ENCODE data around the gene MAP1LC3B2. TPM values are rescaled to one million over a fixed set of nuclear protein-coding genes. Genes with fewer than 3 reads are reported as not detected.

MAP1LC3B2 gene
- total and polyA plus RNA-seq, 2 of the 8 experiments (the other 6 are each of a cell fraction or from before 2014, with no cell fraction given), result 0.39 to 1.5 TPM

DNA sequence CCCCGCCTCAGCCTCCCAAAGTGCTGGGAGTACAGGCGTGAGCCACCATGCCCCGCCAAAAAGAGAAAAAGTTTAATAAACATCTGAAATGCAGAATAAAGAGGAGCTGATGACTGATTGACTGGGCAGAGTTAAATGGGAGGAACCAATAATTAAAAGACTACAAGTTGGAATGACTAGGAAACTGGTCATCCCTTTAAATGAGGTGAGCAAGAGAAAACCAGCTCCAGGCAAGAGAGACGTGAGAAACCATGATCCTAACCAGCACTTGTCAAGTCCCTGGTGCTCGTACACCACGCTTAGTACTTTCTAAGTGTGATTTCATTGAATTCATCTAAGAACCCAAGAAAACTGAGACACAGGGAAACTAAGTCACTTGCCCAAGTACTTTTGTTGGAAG lies 47.9 kb downstream of the MAP1LC3B2 start:
- H3K4ac ChIP-seq (replicated peaks; ENCODE audit: insufficient read length, low read depth, low read length), result peak overlapping the region; percentile 44
- 91% methylated on average over 6 of the region's 6 CpGs; no CpG with 5 or more reads in 1 of the 2 experiments for WGBS, 2 experiments (ENCODE audit: extremely low coverage in 1 of 2, insufficient coverage in 1 of 2, insufficient read length in 1 of 2, insufficient replicate concordance in 2 of 2, low coverage in 1 of 2, low lambda C conversion rate in 2 of 2, missing lambda C conversion rate in 1 of 2)
- H2BK120ac ChIP-seq (replicated peaks; ENCODE audit: low read depth, low read length), result no peak overlapping the region
- H3K9me3 ChIP-seq (ENCODE audit: insufficient read depth in 2 of 2, low read depth in 1 of 2, low read length in 1 of 2), result 0 out of 4 replicates have a peak, but pooled peaks cover 0 to 2% of the 10 kb centered on the region in 2 experiments
- H3K9ac ChIP-seq (replicated peaks in 1 of 4; ENCODE audit: extremely low read depth in 1 of 4, low read depth in 3 of 4, low read length in 3 of 4), result no peak overlapping the region
- no peaks in the 10 kb centered on the region for H3K27me3 ChIP-seq (replicated peaks in 1 of 4; ENCODE audit: control insufficient read depth in 3 of 4, extremely low read depth in 1 of 4, insufficient read depth in 3 of 4, low read length in 3 of 4)
- H4K5ac ChIP-seq (ENCODE audit: insufficient read length, low read depth, low read length), result no peak overlapping the region
- peak overlapping the region; percentile 65; the same call in 1 of the 2 replicates for H2BK12ac ChIP-seq (ENCODE audit: low read depth, low read length)
- ChIA-PET POLR2A (ENCODE audit: partially characterized antibody) (no interaction called here), CTCF (ENCODE audit: partially characterized antibody) (interaction anchor here (1.1 to 1.4 kb wide), 2 partner anchors 81 to 101 kb away, joined by 3 read pairs; no protein-coding TSS in a partner anchor)
- peaks cover 0 to 11% (median 9%) of the 10 kb centered on the region in 4 experiments; a peak in 6 of 7 replicates for H3K4me1 ChIP-seq (replicated peaks in 1 of 4; ENCODE audit: control insufficient read depth in 3 of 4, insufficient read depth in 4 of 4, low read length in 3 of 4)
- H3K27ac ChIP-seq (ENCODE audit: low read depth, low read length), result no peak overlapping the region
- no peak overlapping the region for H4K8ac ChIP-seq (ENCODE audit: extremely low read depth, insufficient read depth, low read length)
- H2BK15ac ChIP-seq (ENCODE audit: low read length), result no peak overlapping the region
- H3K79me1 ChIP-seq (ENCODE audit: low read depth, low read length), result no peaks in the 10 kb centered on the region
- no peak overlapping the region for H2AFZ ChIP-seq (ENCODE audit: low read length)
- H3K36me3 ChIP-seq (ENCODE audit: control insufficient read depth in 2 of 4, insufficient read depth in 4 of 4, low read length in 3 of 4), result no peaks in the 10 kb centered on the region
- H3K79me2 ChIP-seq (ENCODE audit: control insufficient read depth in 1 of 2, insufficient read depth in 2 of 2, low read length in 2 of 2), result no peaks in the 10 kb centered on the region
- H3K56ac ChIP-seq (replicated peaks; ENCODE audit: insufficient read length, low read depth, low read length), result no peak overlapping the region
- no peak overlapping the region for H2BK5ac ChIP-seq (ENCODE audit: low read depth, low read length)
- FAIRE-seq (no peak), DNase-seq (ENCODE audit: low read depth in 1 of 2, low spot score in 2 of 2) (no peak)
- no peak overlapping the region for H3K4me3 ChIP-seq (ENCODE audit: extremely low read depth in 1 of 4, insufficient read depth in 2 of 4, low read depth in 3 of 4, low read length in 4 of 4)
- no peak overlapping the region for H4K91ac ChIP-seq (replicated peaks; ENCODE audit: insufficient read length, low read length)
- H2BK20ac ChIP-seq (ENCODE audit: low read length), result no peak overlapping the region
- no peak overlapping the region for H2AK5ac ChIP-seq (ENCODE audit: low read depth, low read length)
- H3K23ac ChIP-seq (ENCODE audit: insufficient read length), result no peak overlapping the region
- H4K20me1 ChIP-seq (replicated peaks in 1 of 2; ENCODE audit: control insufficient read depth in 1 of 2, insufficient read depth in 2 of 2, low read length in 2 of 2), result no peaks in the 10 kb centered on the region
- no peak overlapping the region for H3K4me2 ChIP-seq (ENCODE audit: insufficient read depth in 1 of 2, low read depth in 2 of 2, low read length in 2 of 2)
- H3K18ac ChIP-seq (ENCODE audit: extremely low read depth, low read length), result no peak overlapping the region
- no peak overlapping the region for H3K14ac ChIP-seq (ENCODE audit: insufficient read length)
- H3K23me2 ChIP-seq (ENCODE audit: low read depth, low read length), result no peaks in the 10 kb centered on the region
- TF ChIP-seq NANOG (IDR thresholded peaks at IDR 0.05; ENCODE audit: insufficient read depth, low read depth, low read length, poor library complexity, severe bottlenecking) (no peak), SIN3A (conservative IDR thresholded peaks at IDR 0.05 in 1 of 2, IDR thresholded peaks at IDR 0.05 in 1 of 2; ENCODE audit: low read depth in 1 of 2, low read length in 2 of 2) (no peak), KDM1A (IDR thresholded peaks at IDR 0.05; ENCODE audit: borderline replicate concordance, low read length) (no peak), ZNF274 (IDR thresholded peaks at IDR 0.05; ENCODE audit: borderline replicate concordance, extremely low read depth, low read length) (no peak), SUZ12 (IDR thresholded peaks at IDR 0.05; ENCODE audit: low read length) (no peak), SP1 (IDR thresholded peaks at IDR 0.05; ENCODE audit: low read depth, low read length) (no peak), CTCF (IDR thresholded peaks at IDR 0.05; ENCODE audit: control extremely low read depth in 1 of 3, insufficient read depth in 1 of 3, low read depth in 1 of 3, low read length in 3 of 3) (no peak), EZH2 (IDR thresholded peaks at IDR 0.05; ENCODE audit: low read depth, low read length, severe bottlenecking) (no peak), RBBP5 (IDR thresholded peaks at IDR 0.05; ENCODE audit: borderline replicate concordance, low read depth, low read length) (no peak), SIRT6 (IDR thresholded peaks at IDR 0.05; ENCODE audit: low read length) (no peak), EP300 (IDR thresholded peaks at IDR 0.05; ENCODE audit: borderline replicate concordance in 1 of 2, low read depth in 2 of 2, low read length in 2 of 2) (no peak)

All from H1 (cell line).